Fibroblast of skin of right quadriceps (primary cell): ENCODE data around the gene KRTDAP.

Experiments used
- DNase-seq: peaks from one replicate; pipeline ENCODE4 v3.0.0-alpha.2; 2013

Gene KRTDAP

GRCh38 chr19:35512831-35513627 lies 22.8 kb upstream of the KRTDAP start:
- DNase-seq, result no peak

GRCh38 chr19:35511337-35511736 lies 21.1 kb upstream of the KRTDAP start:
- no peak for DNase-seq

- no peak for DNase-seq
Measured at GRCh38 chr19:35510626-35510964, 20.3 kb upstream of the KRTDAP start.

DNA sequence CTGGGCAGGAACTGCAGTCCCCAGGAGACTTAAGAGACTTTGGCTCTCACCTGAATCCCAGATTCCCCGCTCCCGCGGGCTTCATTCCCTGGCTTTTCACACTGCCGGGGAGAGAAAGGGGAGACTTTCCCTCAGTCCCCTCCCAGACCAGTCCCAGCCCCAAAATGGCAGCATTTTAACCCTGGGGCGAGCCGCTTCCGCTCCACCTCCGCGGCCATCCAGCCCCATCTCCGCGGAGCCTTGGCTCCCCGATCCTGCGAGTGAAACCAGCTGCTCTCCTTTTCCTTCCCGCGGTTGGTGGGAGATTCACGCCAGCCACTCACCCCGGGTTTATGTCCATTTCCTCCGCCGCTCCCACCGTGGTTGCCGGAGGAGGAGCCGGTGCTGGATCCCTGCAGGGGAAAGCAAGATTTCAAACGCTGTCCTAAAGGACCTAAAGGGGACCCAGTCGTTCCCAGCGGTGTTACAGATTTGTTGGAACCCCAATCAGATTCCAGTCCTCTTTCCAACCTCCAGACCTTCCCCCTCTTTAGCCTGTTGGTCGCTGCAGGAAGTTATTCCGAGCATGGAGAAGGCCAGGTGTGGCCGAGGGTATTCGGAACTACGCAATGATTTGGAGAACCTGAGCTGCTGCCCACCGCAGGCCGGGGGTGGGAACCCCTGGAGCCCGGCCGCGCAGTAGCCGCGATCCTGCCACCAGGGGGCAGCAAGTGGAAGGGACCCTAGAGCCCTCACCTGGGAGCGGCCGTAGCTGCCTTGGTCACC lies 19.8 kb upstream of the KRTDAP start:
- DNase-seq, result peak; percentile 42

DNA sequence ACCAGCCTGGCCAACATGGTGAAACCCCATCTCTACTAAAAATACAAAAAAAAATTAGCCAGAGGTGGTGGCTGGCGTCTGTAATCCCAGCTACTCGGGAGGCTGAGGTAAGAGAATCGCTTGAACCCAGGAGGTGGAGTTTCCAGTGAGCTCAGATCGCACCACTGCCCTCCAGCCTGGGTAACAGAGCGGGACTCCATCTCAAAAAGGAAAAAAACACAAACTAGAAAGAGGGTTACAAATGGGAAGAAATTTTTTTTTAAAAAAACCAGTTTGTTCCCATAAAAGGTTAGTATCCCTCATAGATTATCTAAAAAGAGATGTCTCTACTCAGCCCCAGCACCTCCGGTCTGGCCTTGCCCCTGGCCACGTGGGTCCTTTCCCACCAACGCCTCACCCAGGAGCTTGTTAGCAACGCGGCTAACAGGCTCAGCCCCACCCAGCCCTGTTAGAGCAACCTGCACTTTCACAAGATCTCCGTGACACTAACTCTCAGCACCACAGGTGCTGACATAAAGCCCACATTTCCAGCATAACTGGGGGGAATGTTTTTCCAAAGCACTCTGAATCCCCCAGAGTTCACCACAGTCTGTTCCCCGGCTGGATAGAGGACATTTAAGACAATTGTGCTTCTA lies 18.9 kb upstream of the KRTDAP start:
- DNase-seq, result no peak

- DNase-seq, result no peak
Measured at GRCh38 chr19:35508129-35508528, 17.9 kb upstream of the KRTDAP start.

- no peak for DNase-seq
Measured at GRCh38 chr19:35507561-35507960, 17.3 kb upstream of the KRTDAP start.

GRCh38 chr19:35506011-35506410 lies 15.7 kb upstream of the KRTDAP start:
- DNase-seq, result no peak

GRCh38 chr19:35502751-35503150 lies 12.5 kb upstream of the KRTDAP start:
- no peak for DNase-seq

DNA sequence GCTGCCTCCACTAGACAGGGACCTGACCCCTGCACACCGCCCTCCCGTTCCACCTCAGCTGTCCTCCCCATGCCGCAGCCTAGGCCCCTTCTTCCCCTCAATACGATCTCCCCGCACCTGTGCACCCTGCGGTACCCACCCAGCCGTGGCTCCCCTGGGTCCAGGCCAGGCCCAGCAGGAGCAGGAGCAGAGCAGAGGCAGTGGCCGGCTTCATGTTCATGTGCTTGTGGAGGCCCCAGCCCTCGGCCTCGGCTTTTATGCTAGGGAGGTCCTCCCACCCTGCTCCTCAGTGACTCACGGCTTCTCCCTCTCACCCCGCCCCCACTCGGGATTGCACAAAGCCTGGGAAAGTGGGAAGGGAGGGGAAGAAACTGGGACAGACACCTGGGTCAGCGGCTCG lies 11.4 kb upstream of the KRTDAP start:
- no peak for DNase-seq

DNA sequence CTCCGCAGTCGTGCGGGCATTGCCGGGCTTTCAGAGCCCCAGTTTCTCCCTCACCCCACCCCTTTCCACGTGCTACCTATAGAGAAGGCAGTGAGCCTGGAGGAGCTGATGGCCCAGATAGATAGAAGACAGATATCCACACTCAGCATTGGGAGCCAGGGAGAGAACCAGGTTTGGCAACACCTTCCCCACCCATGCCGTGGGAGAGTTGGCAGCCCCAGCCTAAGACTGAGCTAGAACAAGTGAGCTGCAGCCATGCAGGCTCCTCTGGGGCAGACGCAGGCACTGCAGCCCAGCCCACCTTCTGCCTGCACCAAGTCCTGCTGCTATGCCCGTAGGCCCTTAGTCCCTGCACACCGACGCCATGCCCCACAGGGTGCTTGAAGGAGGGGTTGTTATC lies 10.3 kb upstream of the KRTDAP start:
- no peak for DNase-seq

DNA sequence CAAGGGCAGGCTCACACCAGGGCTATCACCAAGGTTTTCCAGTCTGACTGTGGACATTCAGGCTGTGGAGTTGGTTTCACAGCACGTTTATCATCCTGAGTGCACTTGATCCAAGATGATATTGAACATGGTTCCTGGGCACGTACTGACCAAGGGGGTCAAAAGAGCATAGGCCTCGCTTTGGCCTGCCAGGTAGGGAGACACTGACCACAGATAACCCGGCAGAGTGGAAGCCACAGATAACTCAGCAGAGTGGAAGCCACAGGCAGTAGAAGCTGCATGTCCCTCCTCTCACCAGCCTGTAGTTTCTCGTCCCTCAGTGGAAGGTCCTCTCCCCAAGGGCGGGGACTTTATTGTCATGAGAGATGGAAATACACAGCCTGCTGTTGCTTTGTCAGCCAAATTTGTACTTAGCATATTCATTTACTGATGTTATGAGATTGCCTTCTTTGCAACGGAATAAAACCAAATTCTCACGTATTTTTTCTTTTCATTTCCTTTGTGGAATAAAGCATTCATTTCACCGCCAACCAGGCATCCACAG lies 8.8 kb upstream of the KRTDAP start:
- DNase-seq, result no peak

- no peak for DNase-seq
Measured at GRCh38 chr19:35498220-35498619, 8.0 kb upstream of the KRTDAP start.

- DNase-seq, result no peak
Measured at GRCh38 chr19:35497406-35497805, 7.1 kb upstream of the KRTDAP start.

GRCh38 chr19:35495107-35496064 lies 5.1 kb upstream of the KRTDAP start:
- DNase-seq, result peak; percentile 49

- DNase-seq, result no peak
Measured at GRCh38 chr19:35493971-35494370, 3.7 kb upstream of the KRTDAP start.

- DNase-seq, result no peak
Measured at GRCh38 chr19:35491836-35492360, 1.6 kb upstream of the KRTDAP start.

DNA sequence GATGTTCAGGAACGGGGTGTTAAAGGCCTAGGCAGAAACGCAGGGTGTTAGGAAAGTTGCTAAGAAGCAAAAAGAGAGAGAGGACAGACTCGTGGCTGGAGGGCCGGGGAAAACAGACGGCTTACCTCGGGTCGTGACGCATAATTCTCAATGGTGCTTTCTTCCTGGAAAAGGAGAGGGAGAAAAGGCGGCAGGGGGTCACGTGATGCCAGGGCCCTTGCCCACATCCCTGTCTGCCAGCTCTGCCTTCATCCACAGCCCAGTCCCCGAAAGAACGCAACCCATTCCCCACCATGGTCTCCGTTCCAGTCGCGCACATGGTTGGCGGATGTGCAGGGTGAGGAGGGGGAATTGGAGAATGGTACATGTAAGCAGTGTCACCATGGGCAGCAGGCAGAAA lies 1.6 kb downstream of the KRTDAP start:
- DNase-seq, result no peak

DNA sequence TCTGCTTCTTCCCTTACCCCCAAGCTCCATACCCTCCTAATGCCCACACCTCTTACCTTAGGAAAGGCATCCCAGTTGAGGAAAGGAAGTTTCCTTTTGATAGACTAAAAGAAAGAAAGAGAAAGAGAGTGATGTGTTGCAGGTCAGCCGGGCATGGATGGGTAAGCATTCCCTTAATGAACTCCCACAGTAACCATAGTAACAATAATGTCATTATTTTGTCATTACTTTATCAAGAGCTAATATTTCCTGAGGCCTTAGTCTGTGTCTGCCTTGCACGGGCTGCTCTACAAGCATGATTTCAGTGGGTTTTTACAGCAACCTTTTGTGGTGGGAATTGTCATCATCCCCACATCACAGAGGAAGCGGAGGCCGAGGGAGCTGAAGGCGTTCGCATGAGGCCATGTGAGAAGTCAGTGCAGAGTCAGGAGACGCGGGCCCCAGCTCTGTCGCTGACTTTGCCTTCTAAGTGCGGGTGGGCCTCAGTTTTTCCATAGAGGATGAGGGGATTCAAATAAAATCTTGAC lies 2.5 kb downstream of the KRTDAP start:
- DNase-seq, result no peak

DNA sequence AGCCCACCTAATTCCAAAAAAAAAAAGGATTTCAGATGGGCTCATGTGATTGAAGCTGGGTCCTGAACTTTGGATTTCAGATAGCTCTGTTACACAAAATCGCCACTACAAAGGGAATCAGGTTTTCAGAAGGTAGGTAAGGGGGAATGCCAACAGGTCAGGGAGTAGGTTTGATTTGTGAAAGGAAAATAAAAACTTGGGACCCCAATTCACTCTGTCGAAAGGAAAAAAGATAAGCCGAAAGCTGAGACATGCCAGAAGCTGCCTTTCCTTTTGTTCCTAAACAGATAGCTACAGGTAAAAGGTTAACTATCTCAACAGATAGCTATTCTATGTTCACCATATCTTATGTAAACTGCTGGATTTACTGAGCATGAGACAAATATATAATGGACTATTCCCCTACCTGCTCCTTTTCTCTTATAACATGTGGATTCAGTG lies 4.0 kb downstream of the KRTDAP start:
- DNase-seq, result no peak

GRCh38 chr19:35484252-35485036 lies 5.8 kb downstream of the KRTDAP start:
- DNase-seq, result no peak
